ENCODE results near the gene TMEM51.
A peak's percentile ranks its signal among the peaks of the same experiment; 100 is the strongest.

Gene TMEM51

DNA sequence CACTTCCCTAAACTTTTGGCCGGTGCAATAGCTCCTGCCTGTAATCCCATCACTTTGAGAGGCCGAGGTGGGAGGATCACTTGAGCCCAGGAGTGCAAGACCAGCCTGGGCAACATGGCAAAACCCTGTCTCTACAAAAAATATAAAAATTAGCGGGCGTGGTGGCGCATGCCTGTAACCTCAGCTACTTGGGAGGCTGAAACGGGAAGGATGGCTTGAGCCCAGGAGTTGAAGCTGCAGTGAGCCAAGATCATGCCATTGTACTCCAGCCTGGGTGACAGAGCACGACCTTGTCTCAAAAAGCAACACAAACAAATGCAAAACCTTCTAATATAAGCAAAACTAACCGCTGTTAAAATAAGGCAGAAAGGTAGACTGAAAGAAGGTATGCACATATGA is 25.9 kb downstream of the TMEM51 start:
- no peak for DNase-seq

DNA sequence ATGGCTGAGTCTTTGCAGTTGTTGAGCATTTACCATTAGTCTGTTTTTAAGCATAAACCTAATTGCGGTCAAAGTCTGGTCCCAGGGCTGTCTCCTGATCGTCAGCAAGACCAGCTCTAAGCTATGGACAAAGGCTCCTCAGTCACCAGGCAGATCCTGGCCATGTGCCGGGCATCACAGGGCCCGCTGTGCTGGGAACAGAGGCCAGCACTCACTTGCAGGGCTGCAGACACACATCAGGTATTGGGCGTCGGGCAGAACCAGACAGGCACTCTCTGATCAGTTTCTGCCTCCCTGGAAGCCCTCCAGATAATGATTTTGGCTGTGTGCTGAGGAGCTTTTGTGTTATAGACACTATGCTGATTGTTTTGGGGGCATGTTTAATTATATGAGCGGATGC is 26.6 kb downstream of the TMEM51 start:
- DNase-seq: no peak

GRCh38 chr1:15180945-15181523 is 27.5 kb downstream of the TMEM51 start:
- DNase-seq: no peak

- DNase-seq: no peak
Measured at GRCh38 chr1:15181564-15181963, 28.0 kb downstream of the TMEM51 start.

- DNase-seq: no peak
Measured at GRCh38 chr1:15184436-15185241, 31.1 kb downstream of the TMEM51 start.

GRCh38 chr1:15185617-15186016 is 32.1 kb downstream of the TMEM51 start:
- no peak for DNase-seq

GRCh38 chr1:15186073-15186845 is 32.7 kb downstream of the TMEM51 start:
- DNase-seq: no peak

DNA sequence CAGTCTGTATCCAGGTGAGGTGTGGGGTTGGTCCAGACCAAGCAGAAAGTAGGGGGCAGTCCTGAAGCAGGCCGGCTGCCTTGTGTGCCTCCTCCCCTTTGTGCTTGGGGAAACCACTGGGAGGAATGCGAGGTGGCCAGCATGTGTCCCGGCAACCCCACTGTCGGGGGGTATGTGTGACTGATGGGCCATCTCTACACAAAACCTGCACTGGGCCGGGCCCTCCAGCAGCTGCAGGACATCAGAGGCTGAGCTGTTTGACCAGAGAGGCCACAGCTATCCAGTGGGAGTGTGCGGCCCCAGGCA is 33.3 kb downstream of the TMEM51 start:
- DNase-seq: no peak

- DNase-seq: no peak
Measured at GRCh38 chr1:15187175-15188129, 33.9 kb downstream of the TMEM51 start.

DNA sequence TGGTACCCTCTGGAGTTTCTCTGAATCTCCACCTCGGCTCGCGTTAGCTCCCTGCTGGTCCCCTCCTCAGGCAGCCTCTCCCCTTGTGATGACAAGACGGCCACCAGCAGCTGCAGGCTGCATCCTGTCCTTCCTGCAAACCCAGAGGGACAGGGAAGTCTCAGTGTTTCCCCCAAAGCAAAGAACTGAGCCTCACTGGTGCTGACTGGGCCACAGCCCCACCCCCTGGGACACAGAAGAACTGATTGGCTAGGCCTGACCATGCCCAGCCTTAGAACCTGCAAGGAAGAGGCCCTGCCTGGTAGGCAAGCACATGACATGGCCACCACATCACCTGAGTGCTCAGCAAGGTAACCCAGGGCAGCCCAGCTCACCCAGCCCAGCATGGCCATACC is 34.6 kb downstream of the TMEM51 start:
- DNase-seq: no peak

- peak; percentile 28 for DNase-seq
Measured at GRCh38 chr1:15188678-15189077, 35.1 kb downstream of the TMEM51 start.

DNA sequence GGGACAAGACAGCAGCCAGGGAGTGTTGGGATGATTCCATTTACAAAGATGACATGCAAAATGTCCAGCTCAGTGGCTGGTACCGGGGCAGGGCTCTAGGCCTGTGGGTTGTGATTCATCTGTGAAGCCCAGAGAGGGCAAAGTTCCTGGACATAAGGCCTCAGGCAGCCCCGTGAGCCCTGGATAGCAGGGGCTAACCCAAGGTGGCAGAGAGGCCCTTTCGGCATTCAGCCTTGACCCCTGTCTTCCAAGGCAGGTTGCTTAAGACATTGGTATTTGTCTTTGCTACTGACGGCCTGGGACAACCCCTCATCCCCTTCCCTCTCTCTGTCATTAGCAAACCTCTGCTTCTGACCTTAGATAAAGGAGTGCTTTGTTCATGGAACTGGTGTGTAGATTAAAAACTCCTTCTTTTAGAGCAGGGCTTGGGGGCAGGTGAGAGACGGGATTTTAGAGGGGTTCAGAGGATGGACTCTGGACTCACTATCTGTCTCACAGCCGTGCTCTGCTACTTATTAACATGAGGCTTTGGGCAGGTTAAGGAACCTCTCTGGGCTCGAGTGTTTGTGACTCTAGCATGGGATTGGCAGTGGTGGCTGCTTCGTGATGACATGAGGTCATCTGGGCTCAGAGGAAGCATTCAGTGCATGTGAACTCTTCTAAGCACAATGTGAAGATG is 36.3 kb downstream of the TMEM51 start:
- DNase-seq: peak; percentile 31

DNA sequence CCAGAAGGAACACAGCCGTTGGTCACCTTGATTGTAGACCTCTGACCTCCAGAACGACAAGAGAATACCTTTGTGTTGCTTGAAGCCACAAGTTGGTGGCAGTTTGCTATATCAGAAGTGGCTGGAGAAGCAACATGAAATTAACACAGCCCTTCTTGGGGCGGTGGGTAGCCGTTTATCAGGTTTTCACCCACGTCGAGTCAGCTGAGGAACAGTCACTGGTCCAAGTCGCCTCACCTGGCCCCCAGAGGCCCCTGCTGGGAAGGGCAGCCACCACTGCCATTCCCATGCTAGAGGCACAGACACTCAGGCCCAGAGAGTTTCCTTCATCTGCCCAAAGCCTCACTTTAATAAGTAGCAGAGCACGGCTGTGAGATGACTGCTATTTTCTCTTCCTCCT is 37.7 kb downstream of the TMEM51 start:
- DNase-seq: no peak

DNA sequence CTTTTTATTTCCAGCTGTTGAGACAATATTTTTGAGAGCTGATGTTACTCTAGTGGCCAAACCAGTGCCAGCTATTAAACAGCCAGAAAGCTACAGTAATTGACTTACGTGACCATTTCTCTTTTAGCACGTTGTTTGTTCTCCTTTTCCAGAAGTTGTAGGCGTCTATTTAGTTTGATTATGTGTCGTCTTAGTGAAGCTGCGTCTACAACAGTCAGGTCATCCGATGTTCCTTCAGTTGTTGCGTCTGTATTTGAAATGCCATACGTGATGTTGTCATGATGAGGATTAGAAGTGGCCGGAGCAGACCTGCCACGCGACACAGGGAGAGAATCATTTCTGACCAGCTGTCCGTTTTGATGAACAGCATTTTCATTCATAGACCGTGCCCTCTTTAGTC is 38.2 kb downstream of the TMEM51 start:
- peak; percentile 19 for DNase-seq

DNA sequence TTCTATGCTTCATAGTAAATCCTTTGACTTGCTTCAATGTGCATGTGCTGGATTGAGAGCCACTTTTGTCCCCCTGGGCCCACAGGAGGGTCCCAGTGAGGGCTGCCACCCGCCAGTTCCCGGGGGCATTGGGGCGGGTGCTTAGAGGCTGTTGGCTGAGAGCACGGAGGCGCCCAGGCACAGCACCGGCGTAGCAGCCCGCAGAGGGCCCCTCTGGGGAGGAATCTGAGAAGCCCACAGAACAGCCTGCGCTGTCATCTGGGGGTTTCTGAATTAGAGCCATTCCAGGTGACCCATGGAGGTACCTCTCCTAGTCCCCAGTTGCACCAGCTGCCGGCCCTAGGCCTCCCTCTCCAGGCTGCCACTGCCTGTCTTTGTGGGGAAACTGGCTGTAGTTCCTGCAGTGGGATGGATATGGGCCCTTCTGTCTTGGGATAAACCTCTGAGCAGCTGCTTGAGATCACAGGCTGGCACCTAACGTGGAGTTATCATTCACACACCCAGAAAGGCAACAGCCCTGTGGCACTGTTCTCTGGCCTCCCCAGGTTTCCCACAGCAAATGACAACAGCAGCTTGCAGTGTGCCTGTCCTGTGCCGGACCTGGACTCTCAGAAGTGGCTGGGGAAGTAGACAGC is 39.5 kb downstream of the TMEM51 start:
- DNase-seq: peak; percentile 36

DNA sequence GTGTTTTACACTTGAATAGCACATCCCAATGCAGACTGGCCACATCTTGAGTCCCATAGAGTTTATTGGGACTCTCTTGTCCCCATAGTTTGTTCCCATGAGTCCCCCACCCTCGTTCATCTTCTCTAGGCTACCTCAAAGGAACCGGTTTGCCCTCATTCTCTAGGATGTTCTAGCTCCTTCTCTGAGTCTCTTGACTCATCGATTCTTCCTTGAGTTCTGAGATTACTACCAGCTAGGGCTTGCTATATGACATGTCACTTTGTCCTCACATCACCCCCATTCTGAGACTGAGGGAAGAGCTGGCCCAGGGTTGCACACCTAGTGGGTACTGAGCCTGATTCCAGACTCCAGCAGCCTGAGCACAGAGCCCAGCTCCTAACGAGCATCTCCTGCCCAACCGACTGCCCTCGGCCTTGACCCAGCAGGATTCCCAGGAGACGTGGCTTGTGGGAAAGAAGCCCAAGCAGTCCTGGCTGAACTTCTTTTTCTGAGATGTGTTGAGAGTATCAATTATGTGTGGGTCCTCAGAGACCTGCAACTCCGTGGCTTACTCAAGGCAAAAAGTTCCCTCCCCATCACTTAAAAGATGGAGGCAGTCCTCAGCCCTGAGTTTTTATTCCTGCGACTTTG is 42.0 kb downstream of the TMEM51 start:
- DNase-seq: peak; percentile 6

GRCh38 chr1:15196069-15196468 is 42.5 kb downstream of the TMEM51 start:
- no peak for DNase-seq

DNA sequence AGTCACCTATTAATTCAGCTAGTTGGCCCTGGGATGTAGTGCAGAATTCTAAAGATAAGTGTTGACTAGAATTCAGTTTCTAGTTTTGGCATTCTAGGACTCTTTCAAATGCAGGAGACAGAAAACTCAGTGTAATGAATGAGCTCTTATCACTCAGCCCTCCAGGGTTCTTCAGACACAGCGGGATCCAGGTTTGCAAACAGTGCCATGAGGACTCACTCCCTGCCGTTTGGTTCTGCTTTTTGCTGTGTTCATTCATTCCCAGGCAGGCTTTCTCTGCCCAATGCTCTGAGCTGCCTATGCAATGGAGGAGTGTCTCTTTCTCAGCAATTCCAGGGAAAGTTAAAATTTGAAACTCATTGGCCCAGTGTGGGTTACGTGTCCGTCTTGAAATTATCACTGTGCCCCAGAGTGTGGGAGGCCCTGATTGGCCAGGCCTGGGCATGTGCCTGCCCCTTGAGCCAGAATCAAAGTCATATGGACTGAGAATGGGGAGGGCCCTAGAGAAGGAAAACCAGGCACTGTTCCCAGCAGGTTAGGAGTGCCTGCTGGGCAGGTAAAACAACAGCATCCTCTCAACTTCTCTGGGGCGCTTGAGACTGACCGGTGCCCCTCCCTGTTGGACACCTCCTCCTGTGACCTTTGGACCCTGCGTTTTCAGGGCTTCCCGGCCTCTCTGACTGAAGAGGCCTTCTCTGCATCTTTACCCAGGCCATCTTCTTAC is 43.4 kb downstream of the TMEM51 start:
- peak; percentile 22 for DNase-seq

DNA sequence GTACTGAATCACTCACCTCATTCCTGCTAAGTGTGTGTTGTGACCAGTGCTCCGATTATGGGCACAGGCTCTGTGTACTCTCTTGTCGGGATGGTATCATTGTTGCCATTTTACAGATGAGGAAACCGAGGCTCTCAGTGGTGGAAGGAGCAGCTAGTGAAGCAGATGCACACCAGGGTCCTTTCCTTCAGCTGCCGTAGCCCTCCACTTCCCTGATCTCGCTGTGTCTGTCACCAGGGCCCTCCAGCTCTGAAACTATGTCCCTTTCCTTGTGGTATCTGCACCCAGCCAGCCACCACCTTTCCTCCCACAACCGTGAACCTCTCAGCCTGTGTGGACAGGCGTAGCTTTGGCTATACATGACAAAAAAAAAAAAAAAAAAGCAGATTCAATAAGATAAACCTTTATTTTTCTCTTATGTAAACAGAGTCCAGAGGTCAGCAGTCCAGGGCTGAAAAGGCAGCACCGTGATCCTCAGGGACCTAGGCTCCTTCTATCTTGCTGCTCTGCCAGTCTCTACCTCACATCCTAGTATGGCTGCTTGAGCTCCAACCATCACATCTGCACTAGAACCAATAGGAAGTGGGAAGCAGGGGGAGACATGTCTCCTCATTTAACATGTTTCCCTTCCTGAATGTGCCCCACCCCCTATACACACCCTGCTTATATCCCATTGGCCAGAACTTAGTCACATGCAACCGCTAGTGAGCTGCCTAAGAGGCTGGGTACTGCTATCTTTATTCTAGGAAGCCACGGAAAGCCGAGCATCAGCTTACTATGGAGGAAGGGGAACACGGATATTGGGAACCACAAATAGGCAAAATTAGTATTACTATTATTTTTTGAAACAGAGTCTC is 44.3 kb downstream of the TMEM51 start:
- peak; percentile 25 for DNase-seq

DNA sequence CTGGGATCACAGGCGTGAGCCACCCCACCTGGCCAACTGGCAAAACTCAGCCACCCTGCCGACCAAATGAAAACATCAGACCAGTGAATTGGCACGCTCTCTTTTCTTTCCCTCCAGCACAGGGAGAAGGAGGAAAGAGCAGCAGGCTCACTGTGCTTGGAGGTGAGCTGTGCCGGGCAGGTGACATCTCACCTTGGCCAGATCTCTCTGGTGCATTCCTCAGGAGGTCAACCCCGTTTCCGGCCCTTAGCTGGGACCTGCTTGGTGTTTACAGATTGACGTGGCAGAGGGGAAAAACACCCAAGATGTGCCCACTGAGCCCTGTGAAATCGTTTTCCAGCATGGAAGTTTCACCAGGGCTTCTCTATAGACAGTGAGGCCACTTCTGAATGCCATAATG is 45.1 kb downstream of the TMEM51 start:
- peak; percentile 6 for DNase-seq

Measured in activated effector memory CD4-positive, alpha-beta T cell treated with anti-CD3 and anti-CD28 coated beads, Interleukin-2, amount 50 U/mL, for 16 hours (primary cell).